Activated naive CD4-positive, alpha-beta T cell treated with anti-CD3 and anti-CD28 coated beads, Interleukin-2, amount 50 U/mL, for 16 hours (primary cell): Measurements from ENCODE around the gene NLK.
"Not testable (repeated sequence)": the region's sequence is repeated elsewhere in the genome, so short reads cannot be mapped to it uniquely, and the experiment has no call there.

Source experiments
- DNase-seq: peaks from one replicate; pipeline ENCODE4 v3.0.0-alpha.2; 2020

The NLK gene

DNA sequence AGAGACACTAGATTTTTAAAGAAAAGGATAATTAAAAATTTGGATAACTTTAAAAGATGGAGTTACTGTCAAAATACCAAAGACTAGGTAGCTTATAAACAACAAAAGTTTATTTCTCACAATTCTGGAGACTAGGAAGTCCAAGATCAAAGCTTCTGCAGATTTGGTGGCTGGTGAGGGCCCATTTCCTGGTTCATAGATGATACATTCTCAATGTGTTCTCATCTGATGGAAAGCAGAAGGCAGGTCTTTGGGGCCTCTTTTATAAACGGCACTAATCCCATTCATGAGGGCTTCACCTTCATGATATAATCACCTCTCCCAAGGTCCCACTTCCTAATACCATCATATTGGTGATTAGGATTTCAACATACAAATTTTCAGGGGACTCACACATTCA lies 33.7 kb downstream of the NLK start:
- DNase-seq: no peak

DNA sequence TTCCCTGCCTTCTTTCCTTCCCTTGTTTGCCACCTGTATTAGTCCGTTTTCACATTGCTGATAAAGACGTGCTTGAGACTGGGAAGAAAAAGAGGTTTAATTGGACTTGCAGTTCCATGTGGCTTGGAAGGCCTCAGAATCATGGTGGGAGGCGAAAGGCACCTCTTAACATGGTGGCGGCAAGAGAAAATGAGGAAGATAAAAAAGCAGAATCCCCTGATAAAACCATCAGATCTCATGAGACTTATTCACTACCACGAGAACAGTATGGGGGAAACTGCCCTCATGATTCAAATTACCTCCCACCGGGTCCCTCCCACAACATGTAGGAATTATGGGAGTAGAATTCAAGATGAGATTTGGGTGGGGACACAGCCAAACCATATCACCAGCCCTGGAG lies 34.7 kb downstream of the NLK start:
- DNase-seq: not testable (repeated sequence)

DNA sequence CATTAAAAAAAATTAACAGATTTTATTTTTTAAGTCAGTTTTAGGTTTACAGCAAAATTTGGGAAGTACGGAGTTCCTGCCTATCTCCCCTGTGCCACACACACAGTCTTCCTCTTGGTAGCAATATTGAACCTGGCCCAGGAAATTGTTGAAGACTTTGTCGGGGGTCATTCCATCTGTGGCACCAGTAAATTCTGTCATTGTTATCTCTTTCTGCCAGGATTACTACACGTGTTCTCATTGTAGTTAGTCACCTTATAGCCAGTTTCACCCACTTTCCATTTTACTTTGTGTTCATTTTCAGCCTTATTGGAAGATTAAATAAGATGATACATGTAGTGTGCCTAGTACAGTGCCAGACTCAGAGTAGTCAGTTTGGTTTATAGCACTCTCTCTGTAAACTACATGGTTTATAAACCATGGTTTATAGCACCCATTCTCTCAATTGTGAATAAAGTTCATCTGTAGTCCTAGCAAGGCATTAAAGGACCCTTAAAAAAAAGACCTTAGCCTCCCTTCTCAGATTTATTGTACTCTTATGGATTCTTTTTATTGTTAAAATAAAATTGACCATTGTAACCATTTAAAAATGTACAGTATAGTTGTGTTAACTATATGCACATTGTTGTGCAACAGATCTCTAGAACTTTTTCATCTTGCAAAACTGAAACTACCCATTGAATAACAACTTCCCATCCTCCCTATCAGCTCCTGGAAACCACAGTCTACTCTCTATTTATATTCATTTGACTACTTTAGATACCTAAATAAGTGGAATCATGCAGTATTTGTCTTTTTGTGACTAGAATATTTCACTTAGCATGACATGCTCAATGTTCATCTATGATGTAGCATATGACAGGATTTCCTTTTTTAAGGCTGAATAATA lies 36.1 kb downstream of the NLK start:
- no peak for DNase-seq

DNA sequence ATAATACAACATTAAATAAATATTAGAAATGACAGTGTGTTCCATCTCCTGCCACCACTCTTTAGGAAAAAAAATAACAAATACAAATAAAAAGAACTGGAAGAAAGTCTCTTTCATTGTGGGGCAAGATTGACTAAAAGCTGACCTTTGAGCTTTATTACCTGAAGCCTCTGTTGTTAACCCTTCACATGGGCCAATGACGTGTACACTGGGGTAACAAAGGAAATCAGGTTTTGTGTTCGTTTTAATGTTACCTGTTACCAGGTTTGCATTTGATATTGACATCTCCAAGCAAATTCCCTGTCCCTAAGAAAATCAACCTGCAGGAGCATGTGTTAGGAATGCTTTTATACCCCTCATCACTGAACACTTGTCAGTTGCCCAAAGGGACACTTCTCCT lies 39.0 kb downstream of the NLK start:
- DNase-seq: no peak

DNA sequence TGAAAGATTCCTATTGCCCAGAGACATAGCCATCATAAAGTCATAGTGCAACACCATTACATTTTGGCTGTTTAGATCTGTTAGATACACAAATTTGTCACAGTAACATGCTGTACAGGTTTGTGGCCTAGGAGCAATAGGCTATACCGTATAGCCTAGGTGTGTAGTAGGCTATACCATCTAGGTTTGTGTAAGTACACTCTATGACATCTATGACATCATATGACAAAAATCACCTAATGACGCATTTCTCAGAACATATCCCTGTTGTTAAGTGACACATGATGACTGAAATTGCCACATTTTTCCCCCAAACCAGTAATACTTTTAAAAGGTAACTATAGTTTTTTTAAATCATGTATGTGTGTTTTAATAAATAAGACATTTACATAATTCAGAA lies 43.3 kb downstream of the NLK start:
- DNase-seq: no peak

DNA sequence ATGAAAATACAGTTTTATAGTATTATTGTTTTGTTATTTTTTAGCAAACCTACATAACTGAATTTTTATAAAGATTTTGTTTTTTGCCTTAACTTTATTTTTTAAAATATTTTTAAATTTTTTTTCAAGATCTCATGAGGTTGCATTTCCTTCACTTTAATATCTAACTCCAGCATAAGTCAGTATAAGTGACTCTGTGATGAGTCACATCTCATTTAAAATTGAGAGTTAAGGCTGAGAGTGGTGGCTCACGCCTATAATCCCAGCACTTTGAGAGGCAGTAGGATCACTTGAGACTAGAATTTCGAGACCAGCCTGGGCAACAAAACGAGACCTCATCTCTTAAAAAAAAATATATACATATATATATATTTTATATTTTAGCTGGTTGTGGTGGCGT lies 44.0 kb downstream of the NLK start:
- DNase-seq: no peak

DNA sequence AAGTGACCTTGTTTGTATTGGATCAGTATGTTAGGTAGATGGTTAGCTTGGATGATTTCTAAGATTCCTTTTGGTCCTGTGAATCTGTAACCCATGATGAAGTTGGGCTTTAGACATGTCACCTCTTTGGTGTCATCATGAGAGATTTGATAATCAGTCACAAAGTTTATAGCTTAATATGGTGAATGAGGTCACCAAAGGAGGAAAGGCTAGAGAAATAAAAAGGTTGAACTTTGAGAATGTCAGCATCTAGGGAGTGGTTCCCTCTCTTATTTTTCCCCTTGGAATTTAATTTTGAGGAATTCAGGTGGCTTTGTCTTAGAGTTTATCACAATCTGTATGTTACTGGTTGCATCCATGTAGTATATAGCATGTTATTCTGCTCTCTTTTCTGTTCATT lies 45.3 kb downstream of the NLK start:
- DNase-seq: no peak

DNA sequence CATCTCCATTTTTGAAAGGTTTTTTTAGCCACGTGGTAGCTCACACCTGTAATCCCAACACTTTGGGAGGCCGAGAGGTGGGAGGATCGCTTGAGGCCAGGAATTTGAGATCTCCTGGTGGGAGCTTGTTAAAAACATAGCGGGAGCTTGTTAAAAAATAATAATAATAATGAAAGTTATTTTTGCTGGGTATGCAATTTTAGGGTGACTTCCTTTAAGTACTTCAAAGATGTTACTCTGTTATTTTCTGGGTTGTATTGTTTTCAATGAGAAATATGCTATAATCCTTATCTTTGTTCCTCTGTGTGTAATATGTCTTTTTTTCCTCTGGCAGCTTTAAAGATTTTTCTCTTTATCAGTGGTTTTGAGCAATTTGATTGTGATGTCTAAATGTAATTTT lies 48.1 kb downstream of the NLK start:
- no peak for DNase-seq

DNA sequence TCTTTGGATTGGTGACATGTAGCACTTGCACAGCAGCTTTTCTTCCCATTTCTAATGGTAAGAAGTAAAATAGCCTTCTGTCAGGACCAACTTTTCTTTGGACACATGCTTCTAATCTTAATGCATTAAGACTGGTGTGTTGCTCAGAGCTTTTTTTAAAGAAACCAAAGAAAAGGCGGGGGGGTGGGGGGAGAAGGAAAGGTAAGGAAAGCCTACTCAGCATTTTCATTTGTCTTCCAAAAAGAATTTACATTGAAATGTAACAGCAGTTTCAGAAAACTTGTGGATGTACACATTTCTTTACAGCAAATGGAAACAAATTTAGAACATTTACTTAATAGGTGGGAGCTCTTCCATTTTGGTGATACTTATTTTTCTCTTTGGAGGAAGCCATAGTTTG lies 49.6 kb downstream of the NLK start:
- DNase-seq: no peak

DNA sequence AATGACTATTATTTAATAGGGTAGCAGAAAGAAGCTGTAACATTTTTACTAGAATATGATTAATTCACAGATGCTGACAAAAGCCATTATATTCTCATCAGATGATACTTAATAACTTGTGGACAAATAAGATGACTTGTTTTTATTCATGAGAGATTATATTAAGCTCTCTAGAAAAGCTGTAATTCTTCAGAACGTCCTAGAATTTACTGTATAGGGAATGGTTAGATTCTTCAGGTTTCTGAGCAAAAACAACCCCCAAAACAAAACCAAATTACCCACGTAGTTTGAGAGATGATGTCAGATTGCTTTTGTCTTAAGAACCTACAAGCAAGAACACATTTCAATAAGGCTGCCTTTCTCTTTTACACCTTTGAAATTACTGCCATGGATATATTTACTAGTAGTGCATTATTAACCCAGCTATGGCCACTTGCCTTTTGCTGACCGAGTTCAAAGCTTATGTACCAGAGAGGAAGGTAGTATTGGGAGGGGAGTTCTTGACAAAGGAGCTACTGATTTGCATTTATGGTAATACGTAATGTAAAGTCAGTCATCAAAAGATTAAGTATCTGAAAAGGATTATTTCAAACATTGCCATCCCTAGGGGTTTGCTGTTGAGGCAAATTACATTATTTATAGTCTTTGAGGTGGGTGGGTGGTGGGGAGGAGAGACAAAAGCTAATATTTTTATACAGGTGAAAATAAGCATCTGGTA lies 51.7 kb downstream of the NLK start:
- DNase-seq: no peak

DNA sequence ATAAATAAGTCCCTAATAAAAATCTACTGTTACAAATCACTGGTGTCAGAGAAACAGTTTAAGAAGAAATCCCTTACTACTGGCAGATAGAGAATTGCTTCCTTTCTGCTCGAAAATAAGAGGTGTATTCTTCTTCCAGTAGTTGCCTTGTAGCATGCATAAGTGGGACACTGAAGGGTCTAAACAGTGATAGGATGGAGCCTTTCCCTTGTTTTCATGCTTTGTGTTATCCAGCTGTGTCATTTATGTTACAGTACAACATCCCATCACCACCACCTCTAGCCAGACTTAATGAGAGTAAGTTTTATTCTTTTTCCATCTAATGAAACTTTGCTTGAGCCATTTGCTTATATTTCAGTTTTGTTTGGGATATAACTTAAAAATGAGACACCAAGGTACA lies 54.3 kb downstream of the NLK start:
- no peak for DNase-seq

DNA sequence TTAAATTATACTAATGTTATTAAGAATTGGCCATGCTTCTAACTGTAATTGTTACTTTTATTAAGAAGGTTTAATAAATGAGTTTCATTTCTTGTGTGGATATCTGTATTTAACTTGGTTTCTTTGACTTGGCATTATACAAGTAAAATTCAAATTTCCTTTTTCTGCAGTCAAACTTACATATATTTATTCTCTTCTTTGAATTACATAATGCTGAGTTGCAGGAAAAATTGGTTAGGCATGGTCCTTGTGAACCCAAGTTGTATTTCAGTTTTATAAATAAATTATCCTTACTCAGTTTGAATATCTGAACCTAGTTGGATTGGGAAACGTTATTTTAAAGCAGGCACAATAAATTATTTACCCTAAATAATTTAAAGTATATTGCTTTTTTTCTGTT lies 54.8 kb downstream of the NLK start:
- DNase-seq: no peak

DNA sequence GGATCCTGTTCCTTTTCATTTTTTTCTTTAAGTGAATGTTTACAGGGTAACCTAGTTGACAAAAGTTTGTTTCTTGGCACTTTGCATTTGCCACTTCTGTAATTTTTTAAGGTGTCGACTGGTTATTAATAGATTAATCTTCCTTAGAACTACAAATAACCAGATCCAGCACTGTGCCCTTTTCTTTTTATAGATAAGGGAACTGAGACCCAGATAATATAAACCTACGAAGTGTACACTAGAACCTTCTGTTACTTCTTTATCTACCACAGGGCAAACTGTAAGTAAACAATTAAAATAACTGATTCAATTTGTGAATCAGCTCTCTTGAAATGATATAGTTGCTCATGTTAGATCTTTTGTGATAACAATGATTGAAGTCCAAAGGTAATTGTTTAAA lies 55.4 kb downstream of the NLK start:
- DNase-seq: no peak

DNA sequence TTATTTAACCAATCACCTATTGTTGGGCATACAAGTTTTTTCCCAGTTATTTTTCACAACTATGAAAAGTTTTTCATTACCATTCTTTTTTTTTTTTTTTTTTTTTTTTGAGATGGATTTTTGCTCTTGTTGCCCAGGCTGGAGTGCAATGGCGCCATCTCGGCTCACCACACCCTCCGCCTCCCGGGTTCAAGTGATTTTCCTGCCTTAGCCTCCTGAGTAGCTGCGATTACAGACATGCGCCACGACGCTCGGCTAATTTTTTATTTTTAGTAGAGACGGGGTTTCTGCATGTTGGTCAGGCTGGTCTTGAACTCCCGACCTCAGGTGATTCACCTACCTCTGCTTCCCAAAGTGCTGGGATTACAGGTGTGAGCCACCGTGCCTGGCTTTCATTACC lies 56.1 kb downstream of the NLK start:
- DNase-seq: not testable (repeated sequence)

DNA sequence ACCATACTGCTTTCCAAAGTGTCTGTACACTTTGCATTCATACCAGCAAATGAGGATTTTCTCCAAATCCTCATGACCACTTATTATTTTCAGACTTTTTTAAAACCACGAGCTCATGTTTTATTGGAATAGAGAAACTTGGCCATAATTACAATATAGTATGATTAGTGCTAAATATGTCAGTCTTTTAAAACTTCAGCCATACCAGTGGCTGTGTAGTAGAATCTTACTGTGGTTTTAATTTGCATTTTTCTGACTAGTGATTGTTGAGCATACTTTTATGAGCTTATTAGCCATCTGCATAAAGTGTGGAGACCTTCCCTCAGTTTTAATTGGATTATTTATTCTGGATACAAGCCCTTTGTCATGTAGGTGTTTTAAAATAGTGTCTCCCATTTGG lies 57.8 kb downstream of the NLK start:
- no peak for DNase-seq

DNA sequence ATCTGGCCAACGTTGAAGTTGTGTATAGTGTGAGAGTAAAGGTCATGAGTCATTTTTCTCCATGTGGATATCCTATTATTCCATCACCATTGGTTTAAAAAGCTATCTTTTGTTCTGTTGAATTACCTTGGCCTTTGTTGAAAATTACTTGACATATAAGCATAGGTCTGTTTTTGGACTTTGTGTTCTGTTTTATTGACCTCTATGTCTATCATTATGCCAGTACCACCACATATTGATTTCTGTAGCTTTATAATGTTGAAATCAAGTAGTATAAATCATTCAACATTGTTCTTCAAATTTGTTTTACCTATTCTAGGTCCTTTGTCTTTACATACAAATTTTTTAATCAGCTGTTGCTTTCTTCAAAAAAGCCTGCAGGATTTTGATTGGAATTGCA lies 58.5 kb downstream of the NLK start:
- no peak for DNase-seq

DNA sequence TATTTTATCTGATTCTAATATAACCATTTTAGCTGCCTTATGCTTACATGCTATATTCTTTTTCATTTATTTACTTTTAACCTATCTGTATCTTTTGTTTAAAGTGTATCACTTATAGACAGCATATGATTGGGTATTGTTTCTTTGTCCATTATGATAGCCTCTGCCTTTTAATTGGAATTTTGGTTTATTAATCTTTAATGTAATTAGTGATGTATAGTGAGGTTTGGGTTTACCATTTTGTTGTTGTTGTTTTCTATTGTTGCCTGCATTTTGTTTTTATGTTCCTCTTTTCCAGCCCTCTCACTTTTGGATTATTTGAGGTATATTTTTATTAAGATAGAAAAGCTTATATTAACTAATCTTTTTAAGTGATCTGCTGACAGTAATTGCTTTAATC lies 59.4 kb downstream of the NLK start:
- no peak for DNase-seq

DNA sequence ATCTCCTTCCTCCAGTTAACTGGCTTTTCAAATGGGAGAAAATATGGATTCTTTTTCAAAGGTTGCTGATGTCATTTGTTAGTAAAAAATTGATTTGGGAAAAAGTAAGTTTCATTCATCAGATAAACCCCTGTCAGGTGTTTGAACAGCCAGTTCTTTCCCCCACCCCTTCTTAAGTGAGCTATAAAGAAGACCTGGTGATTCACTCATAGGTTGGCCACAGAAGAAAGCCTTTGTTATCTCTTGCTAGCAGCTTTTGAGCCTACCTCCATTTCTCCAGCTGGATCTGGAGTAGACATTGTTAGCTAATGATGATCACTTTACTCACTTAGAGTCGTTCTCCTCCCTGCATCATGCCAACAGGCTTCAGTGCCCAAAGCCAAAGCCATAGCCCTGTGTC lies 63.0 kb downstream of the NLK start:
- DNase-seq: no peak

DNA sequence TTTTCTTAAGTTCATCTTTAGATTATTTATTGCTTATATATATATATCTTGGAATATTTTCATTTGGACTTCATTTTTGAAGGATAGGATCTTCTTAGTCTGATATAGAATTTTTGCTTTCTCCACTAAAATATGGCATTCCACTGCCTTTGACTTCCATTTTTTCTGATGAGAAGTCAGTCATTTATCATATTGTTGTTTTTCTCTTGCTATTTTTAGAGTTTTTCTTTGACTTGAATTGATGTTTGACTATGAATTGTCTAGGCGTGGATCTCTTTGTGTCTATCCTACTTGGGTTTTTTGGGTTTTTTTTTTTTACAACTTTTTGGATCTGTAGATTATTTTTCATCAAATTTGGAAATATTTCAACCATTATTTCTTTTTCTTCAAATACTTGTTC lies 67.7 kb downstream of the NLK start:
- no peak for DNase-seq

DNA sequence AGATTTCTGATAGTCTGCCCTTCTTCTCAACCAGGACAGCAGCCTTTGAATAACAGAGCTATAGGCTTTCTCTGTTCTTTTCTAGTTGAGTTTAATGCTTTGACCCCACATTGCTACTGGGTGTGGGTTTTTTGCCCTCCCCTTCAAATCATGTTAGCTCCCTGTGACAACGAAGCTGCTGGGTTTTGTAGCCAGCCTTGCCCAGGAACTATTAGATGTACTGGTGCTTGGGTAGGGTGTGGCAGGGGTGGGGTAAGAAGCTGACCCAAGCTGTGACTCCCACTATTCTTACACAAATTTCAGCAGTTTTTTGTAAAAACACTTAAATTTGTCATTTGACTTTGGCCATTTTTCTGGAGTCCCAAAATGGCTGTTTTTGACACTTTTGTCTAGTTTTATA lies 69.7 kb downstream of the NLK start:
- DNase-seq: no peak

DNA sequence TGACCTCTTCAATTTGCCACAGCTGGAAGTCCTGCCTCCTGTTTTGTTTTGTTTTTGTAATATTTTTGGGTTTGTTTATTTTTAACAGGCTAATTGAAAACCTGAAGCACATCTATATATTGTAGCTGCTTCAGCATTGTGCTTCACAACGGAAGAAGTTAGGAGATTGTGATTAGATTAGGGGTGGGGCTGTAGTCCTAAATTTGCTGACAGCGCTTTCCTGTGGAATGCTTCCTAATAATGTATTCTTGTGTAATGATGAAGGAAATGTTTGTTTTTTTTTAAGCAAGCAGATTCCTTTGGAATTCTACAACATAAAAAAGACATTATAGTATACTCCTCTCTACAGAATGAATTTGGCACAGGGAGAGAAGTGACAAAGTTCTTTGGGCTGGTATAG lies 70.1 kb downstream of the NLK start:
- DNase-seq: no peak

DNA sequence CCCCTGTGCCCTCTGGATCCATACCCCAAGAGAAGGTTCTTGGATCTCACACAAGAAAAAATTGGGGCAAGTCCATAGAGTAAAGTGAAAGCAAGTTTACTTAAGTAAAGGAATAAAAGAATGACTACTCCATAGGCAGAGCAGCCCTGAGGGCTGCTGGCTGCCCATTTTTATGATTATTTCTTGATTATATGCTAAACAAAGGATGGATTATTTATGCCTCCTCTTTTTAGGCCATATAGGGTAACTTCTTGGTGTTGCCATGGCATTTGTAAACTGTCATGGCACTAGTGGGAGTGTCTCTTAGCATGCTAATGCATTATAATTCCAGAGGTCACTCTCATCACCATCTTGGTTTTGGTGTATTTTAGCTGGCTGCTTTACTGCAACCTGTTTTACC lies 70.8 kb downstream of the NLK start:
- DNase-seq: no peak

DNA sequence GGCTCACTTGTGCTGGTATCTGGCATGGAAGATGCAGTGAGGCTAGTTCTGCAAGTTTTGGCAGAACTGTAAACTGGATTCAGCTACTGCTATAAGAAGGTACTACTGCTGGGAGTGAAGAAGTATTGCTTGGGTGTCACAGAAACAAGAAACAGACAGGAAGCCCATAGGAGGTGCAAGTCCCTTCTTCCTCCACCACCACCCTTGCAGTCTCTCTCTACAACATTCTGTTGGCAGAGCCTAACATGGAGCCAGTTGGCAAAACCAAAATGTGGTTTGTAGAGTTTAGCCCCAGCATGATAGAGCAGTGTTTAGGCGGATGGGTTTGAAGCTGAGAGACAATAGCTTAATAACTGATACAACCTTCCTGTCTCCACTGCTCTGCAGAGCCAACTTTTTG lies 72.6 kb downstream of the NLK start:
- no peak for DNase-seq

DNA sequence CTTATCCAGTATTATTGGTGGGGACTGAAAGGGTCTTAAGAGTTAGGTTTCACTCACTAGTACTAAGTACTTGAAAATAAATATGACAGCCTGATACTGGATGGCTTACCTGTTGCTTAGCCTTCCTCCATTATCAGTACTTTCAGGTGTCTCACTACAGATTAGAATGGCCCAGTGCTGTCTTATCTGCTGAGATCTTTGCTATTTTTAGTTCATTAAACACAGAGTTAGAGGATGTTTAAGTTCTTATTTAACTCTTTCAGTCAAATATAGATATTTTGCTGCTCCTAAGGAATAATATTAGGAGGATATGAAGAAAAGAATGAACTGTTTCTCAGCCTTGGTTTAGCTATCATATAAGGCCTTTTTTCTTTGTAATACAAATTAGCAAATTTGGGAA lies 74.8 kb downstream of the NLK start:
- DNase-seq: no peak

DNA sequence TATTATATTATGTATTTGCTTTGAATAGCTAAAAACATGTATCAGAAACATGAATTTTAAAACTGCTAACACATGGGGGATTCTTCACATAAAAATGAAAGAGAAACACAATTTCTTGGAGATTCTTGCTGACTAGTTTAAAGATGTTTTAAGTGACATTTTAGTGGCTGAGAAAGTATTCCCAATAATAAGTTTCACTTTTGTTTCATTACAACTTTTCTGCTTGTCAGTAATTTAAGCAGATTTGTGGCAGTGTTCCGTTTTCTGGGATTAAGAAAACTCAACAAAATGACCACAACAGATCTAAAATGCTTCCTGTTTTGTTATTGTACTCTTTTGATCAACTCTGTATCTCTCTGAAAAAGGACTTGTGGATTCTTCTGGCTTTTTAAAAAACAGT lies 75.9 kb downstream of the NLK start:
- no peak for DNase-seq
